Esophagus muscularis mucosa (tissue), 4 donors: Measurements from ENCODE around the gene RCOR3. TPM values are rescaled to one million over a fixed set of nuclear protein-coding genes. Genes with fewer than 3 reads are reported as not detected.

ENCODE experiments used
- DNase-seq: peaks from one replicate; pipeline ENCODE4 v3.0.0-alpha.2; 2017; ENCODE audit errors: extremely low spot score
- H3K27ac ChIP-seq, 4 donors: fragments of 200-600 bp; sonication (generic); replicated peaks in 1 of 4; 1 replicate in 3 of 4; 2 replicates in 1 of 4; pipeline ENCODE4 v1.5.1; 2016 to 2019; ENCODE audit warnings: mild to moderate bottlenecking in 1 of 4
- H3K27me3 ChIP-seq, 4 donors: fragments of 200-600 bp; sonication (generic); one replicate each; pipeline versions ENCODE4 v1.5.1 to v1.6.0; 2016 to 2019
- H3K36me3 ChIP-seq, 4 donors: fragments of 200-600 bp; sonication (generic); one replicate each; pipeline ENCODE4 v1.5.1; 2016 to 2019
- H3K4me1 ChIP-seq, 4 donors: fragments of 200-600 bp; sonication (generic); one replicate each; pipeline ENCODE4 v1.5.1; 2016 to 2019
- H3K4me3 ChIP-seq, 4 donors: fragments of 200-600 bp; sonication (generic); 1 replicate in 2 of 4; 2 replicates in 2 of 4; pipeline ENCODE4 v1.5.1; 2016 to 2019; ENCODE audit warnings: mild to moderate bottlenecking in 4 of 4, moderate library complexity in 1 of 4
- H3K9me3 ChIP-seq, 4 donors: fragments of 200-600 bp; sonication (generic); 1 replicate in 3 of 4; 2 replicates in 1 of 4; pipeline ENCODE4 v1.5.1; 2016 to 2019
- EP300 ChIP-seq: sonication (generic); formaldehyde crosslinking; IDR thresholded peaks from one replicate; pipeline ENCODE4 v1.6.1; 2017; ENCODE audit warnings: antibody characterized with exemption
- POLR2A ChIP-seq: fragments of 450-650 bp; IDR thresholded peaks from one replicate; pipeline ENCODE4 v1.6.1; 2017; ENCODE audit warnings: antibody characterized with exemption, moderate library complexity, mild to moderate bottlenecking, low read depth
- POLR2AphosphoS5 ChIP-seq, 2 donors: sonication (generic); formaldehyde crosslinking; IDR thresholded peaks; one replicate each; pipeline ENCODE4 v1.6.1; 2017; ENCODE audit warnings: antibody characterized with exemption in 2 of 2
- WGBS: methylation state at CpG from one replicate; pipeline ENCODE4 v1.1.5; 2018; 5-methylcytosine and 5-hydroxymethylcytosine counted together
- intact Hi-C: fragments of 100-400 bp; cut with DNase I; formaldehyde crosslinking; loops from one replicate; pipeline ENCODE4 v1.15.1; 2023
- total RNA-seq, 4 donors: library from RNA; depleted of rRNA; stranded (reverse); fragments of >200 nt; gene quantifications; one replicate each; pipeline versions ENCODE4 v1.1.0 to v1.2.1, GENCODE V29; 2016
- TF ChIP-seq, protein P1 (sequence below), 3 experiments: fragments of 200-600 bp in 2 of 3; fragments of 450-650 bp in 1 of 3; sonication (generic) in 2 of 3; IDR thresholded peaks; one replicate each; pipeline ENCODE4 v1.5.1; 2017 to 2019; ENCODE audit warnings: antibody characterized with exemption in 3 of 3, mild to moderate bottlenecking in 2 of 3, moderate library complexity in 1 of 3

RCOR3 gene
- total RNA-seq, 4 donors from 2014 or later: 21.7 to 38.0 (median 37.7) TPM

DNA sequence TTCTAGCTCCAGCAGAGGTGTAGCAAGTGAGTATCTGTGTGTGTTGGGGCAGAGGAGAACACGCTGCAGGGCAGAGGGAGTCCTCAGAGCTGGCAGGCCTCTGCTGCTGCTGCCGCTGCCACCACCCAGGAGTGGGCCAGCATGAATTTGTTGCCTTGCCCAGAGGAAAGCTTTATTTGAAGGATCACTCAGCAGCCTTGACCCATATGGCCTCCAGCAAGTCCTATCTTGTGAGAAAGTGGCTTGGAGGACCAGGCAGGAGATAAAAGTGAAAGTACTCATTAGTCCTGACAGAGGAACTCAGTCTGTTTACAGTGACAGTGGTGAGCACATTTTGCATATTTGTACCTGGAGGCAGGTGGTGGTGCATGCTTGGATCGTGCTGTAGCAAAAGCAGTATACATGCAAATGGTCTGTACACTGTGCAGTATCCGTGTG lies 70.6 kb downstream of the RCOR3 start:
- Histone ChIP-seq H3K27ac (peak overlapping the region in 1 of 4 donors; percentile 93), H3K4me3 (peak overlapping the region in 1 of 4 donors; percentile 3), H3K27me3 (no peaks in the 10 kb centered on the region), H3K4me1 (peaks cover 15 to 86% (median 77%) of the 10 kb centered on the region in 4 donors), H3K9me3 (no peaks in the 10 kb centered on the region), H3K36me3 (no peaks in the 10 kb centered on the region)
- TF ChIP-seq EP300: no peak
- TF ChIP-seq POLR2AphosphoS5 (IDR thresholded peaks at IDR 0.05): no peak
- no peak for TF ChIP-seq POLR2A
- TF ChIP-seq, protein P1, sequence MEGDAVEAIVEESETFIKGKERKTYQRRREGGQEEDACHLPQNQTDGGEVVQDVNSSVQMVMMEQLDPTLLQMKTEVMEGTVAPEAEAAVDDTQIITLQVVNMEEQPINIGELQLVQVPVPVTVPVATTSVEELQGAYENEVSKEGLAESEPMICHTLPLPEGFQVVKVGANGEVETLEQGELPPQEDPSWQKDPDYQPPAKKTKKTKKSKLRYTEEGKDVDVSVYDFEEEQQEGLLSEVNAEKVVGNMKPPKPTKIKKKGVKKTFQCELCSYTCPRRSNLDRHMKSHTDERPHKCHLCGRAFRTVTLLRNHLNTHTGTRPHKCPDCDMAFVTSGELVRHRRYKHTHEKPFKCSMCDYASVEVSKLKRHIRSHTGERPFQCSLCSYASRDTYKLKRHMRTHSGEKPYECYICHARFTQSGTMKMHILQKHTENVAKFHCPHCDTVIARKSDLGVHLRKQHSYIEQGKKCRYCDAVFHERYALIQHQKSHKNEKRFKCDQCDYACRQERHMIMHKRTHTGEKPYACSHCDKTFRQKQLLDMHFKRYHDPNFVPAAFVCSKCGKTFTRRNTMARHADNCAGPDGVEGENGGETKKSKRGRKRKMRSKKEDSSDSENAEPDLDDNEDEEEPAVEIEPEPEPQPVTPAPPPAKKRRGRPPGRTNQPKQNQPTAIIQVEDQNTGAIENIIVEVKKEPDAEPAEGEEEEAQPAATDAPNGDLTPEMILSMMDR (IDR thresholded peaks at IDR 0.05): no peak
- intact Hi-C loops: loop anchor here (5.0 to 10.0 kb wide), 2 partner anchors 183 to 325 kb away; no protein-coding TSS in a partner anchor
- 71% methylated on average over 4 of the region's 4 CpGs for WGBS
- DNase-seq: no peak

DNA sequence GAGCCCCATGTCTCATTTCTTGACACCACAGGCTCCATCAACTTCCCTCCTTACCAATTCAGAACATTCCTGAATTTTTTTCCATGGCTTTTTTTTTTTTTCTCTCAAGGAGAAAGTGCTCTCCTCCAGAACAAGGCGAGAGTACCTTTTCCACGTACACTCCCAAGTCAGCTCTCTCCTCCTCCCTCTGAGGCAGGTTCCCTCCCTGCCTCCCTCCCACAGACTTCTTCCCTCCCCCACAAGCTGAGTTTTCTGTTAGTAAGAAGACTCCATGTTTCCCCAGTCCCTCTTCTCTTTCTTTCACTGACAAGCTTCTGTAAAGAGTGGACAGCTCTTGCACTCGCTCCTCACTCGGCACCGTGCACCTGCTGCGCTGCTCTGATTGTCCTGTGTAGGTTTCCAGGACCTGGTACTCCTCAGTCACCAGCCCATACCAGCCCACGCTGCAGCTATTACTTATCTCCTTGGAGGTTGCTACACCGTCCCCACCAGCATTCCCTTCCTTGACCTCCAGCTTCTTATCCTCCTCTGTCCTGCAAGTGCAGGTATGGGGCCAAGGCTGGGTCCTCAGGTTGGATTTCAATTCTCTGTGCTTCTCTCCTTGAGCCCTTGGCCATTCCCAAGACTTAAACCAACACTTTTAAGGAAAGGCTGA lies 71.2 kb downstream of the RCOR3 start:
- TF ChIP-seq, protein P1 (IDR thresholded peaks at IDR 0.05): no peak
- no peak for TF ChIP-seq POLR2A
- TF ChIP-seq EP300: no peak
- TF ChIP-seq POLR2AphosphoS5 (IDR thresholded peaks at IDR 0.05): no peak

DNA sequence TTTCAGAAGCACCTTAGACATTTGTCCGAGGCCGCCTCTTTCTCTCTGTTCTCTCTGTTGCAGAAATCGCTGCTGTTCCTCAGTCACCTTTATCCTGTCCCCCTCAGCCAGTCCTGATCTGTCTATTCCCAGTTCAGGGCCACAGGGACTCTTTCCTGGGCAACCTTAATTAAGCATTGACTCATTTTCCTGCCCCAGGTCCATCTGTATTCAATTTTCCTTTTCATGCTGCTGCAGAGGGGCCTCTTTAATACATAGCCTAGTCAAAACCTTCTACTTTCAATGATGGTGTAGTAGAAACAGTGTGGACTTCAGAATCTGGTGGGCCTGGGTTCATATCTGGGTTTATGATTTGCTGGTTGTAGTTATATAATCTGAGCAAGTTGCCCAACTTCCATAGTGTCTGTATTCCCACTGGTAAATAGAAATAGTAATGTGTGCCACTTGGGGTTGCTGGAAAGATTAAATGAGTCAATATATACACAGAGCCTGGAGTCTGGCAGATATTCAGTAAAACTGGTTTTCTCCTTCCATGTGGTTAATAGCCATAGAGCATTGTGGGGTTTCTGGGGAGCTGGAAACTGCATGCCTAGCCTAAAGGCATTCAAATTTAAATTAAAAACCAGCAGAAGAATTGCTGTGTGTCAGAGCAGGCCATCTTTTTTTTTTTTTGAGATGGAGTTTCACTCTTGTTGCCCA lies 72.0 kb downstream of the RCOR3 start:
- no peak for DNase-seq
- Histone ChIP-seq H3K9me3 (no peaks in the 10 kb centered on the region), H3K27ac (no peak overlapping the region), H3K4me3 (no peak overlapping the region), H3K4me1 (peaks cover 19 to 90% (median 85%) of the 10 kb centered on the region in 4 donors), H3K27me3 (no peaks in the 10 kb centered on the region), H3K36me3 (no peaks in the 10 kb centered on the region)
- TF ChIP-seq, protein P1 (IDR thresholded peaks at IDR 0.05): no peak
- 99% methylated on average over 3 of the region's 3 CpGs for WGBS
- intact Hi-C loops: no loop called here

More for the DNA sequence above, 71.2 kb downstream of the RCOR3 start:
- intact Hi-C loops: no loop called here
- DNase-seq: no peak
- Histone ChIP-seq H3K9me3 (no peaks in the 10 kb centered on the region), H3K27me3 (no peaks in the 10 kb centered on the region), H3K4me1 (peaks cover 15 to 90% (median 83%) of the 10 kb centered on the region in 4 donors), H3K36me3 (no peaks in the 10 kb centered on the region), H3K27ac (no peak overlapping the region), H3K4me3 (no peak overlapping the region)
- WGBS: 92% methylated on average over 8 of the region's 8 CpGs

DNA sequence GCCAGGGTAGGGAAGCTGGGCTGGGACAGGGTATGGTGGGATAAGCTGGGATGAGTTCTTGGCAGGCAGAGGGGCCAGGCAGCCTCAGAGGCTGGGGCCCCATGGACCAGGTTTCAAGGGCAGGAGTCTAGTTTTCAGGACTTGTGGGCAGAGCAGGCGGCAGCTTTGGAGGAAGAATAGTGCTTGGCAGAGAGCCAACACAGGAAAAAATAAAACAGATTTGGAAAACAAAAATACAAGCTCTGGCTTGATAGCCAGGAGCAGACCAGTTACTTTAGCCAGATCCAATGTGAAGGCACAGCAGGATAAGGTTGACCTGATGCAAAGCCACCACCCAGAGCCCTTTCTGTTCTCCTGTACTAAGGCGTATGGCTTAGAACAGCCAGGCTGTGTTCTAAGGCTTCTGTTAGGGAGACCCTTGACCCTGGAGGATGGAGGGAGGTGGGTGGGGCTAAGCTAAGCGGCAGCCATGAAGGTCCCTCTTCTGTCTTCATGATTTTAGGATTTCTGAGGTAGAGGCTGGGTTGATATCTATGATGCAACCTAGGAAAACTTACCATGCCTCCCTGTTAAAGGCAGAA lies 73.0 kb downstream of the RCOR3 start:
- intact Hi-C loops: no loop called here
- H3K4me1 ChIP-seq: peaks cover 17 to 97% (median 92%) of the 10 kb centered on the region in 4 donors

More for the DNA sequence above, 73.0 kb downstream of the RCOR3 start:
- no peaks in the 10 kb centered on the region for H3K9me3 ChIP-seq
- WGBS: 46% methylated on average over 2 of the region's 3 CpGs
- no peak for DNase-seq
- TF ChIP-seq POLR2AphosphoS5 (IDR thresholded peaks at IDR 0.05) (no peak), EP300 (no peak), POLR2A (no peak)
- TF ChIP-seq, protein P1 (IDR thresholded peaks at IDR 0.05): no peak
- no peak overlapping the region for H3K27ac ChIP-seq
- H3K36me3 ChIP-seq: no peaks in the 10 kb centered on the region
- H3K27me3 ChIP-seq: no peaks in the 10 kb centered on the region
- no peak overlapping the region for H3K4me3 ChIP-seq
